Activated CD8-positive, alpha-beta memory T cell treated with anti-CD3 and anti-CD28 coated beads for 1 hour (primary cell): ENCODE data around the gene LRPAP1.

ENCODE experiments used
- DNase-seq, 2 donors: peaks; one replicate each; pipeline ENCODE4 v3.0.0-alpha.2; 2020; ENCODE audit warnings: low read depth in 1 of 2; ENCODE audit errors: extremely low read depth in 1 of 2

The LRPAP1 gene

GRCh38 chr4:3475041-3475712 lies 57.0 kb downstream of the LRPAP1 start:
- no peak for DNase-seq

GRCh38 chr4:3473996-3474765 lies 58.0 kb downstream of the LRPAP1 start:
- DNase-seq: no peak

GRCh38 chr4:3473181-3473950 lies 58.9 kb downstream of the LRPAP1 start:
- DNase-seq: no peak

- no peak for DNase-seq
These were observed 59.6 kb downstream of the LRPAP1 start for GRCh38 chr4:3472411-3473141.

- no peak for DNase-seq
These were observed 60.3 kb downstream of the LRPAP1 start for GRCh38 chr4:3471886-3472285.

- DNase-seq: no peak
These were observed 61.0 kb downstream of the LRPAP1 start for GRCh38 chr4:3471098-3471760.

GRCh38 chr4:3470244-3471097 lies 61.8 kb downstream of the LRPAP1 start:
- no peak for DNase-seq

GRCh38 chr4:3469386-3470243 lies 62.6 kb downstream of the LRPAP1 start:
- DNase-seq: no peak

GRCh38 chr4:3468804-3469203 lies 63.4 kb downstream of the LRPAP1 start:
- no peak for DNase-seq

- DNase-seq: no peak
These were observed 64.1 kb downstream of the LRPAP1 start for GRCh38 chr4:3468154-3468553.

GRCh38 chr4:3467601-3468031 lies 64.6 kb downstream of the LRPAP1 start:
- no peak for DNase-seq

- no peak for DNase-seq
These were observed 65.3 kb downstream of the LRPAP1 start for GRCh38 chr4:3466691-3467600.

- DNase-seq: no peak
These were observed 66.2 kb downstream of the LRPAP1 start for GRCh38 chr4:3465698-3466671.

GRCh38 chr4:3464911-3465697 lies 67.1 kb downstream of the LRPAP1 start:
- no peak for DNase-seq

- no peak for DNase-seq
These were observed 67.8 kb downstream of the LRPAP1 start for GRCh38 chr4:3464349-3464905.
